ENCODE results near the gene PBX4. TPM values are rescaled to one million over a fixed set of nuclear protein-coding genes. Genes with fewer than 3 reads are reported as not detected.

PBX4 gene
- total RNA-seq, 4 donors from 2014 or later, result 1.3 to 2.8 (median 1.6) TPM; not detected in 1

GRCh38 chr19:19580418-19580817, 38.1 kb downstream of the PBX4 start:
- Histone ChIP-seq H3K9me3 (no peaks in the 10 kb centered on the region), H3K27me3 (no peaks in the 10 kb centered on the region), H3K36me3 (no peaks in the 10 kb centered on the region), H3K27ac (no peak overlapping the region), H3K4me3 (no peak overlapping the region), H3K4me1 (no peaks in the 10 kb centered on the region)
- TF ChIP-seq POLR2A (IDR thresholded peaks at IDR 0.05), result no peak
- TF ChIP-seq CTCF (IDR thresholded peaks at IDR 0.05), result no peak
- intact Hi-C loops (cut with DNase I; ENCODE audit: low total_unique reads), result no loop called here
- no peak for DNase-seq

DNA sequence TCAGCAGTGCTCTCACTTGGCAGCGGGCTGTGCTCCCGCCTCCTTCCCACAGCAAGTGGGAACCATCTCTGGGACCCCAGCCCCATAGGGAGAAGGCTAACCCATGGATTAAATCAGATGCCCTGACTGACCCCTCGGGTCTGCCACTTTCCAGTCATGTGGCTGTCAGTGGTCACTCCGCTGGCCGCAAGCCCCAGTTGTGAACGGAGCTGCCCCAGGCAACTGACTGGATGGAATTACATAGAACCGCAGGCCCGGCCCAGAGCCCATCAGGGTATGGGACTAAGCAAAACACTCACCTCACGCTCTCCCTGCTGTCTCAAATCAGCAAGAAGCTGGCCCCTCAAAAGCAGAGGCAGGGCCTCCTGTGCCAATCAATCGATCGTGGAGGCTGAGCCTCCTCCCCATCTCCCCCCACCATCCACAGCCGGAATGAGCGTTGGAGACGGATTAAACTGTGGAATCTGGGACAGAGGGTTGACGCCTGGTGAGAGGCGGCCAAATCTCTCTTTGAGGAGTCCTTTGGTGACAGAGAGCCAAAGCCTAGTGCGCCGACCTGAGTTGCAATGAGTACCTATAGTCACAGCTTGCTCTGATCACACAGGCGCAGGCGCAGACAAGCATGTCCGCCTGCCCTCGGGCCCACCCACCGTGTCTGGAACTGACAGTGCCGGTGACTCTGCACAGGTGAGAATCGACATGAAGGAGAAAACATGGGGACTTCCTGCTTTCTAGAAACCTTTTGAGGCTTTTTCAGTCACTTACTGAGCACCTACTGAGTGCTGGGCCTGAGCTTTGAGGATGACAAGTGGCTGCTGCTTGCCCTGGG, 38.7 kb downstream of the PBX4 start:
- no peaks in the 10 kb centered on the region for H3K4me1 ChIP-seq
- intact Hi-C loops (cut with DNase I; ENCODE audit: low total_unique reads), result no loop called here
- no peaks in the 10 kb centered on the region for H3K36me3 ChIP-seq
- TF ChIP-seq CTCF (IDR thresholded peaks at IDR 0.05) (no peak), POLR2A (IDR thresholded peaks at IDR 0.05) (no peak)
- H3K27ac ChIP-seq, result no peak overlapping the region
- H3K9me3 ChIP-seq, result no peaks in the 10 kb centered on the region
- no peak for DNase-seq
- no peak overlapping the region for H3K4me3 ChIP-seq
- no peaks in the 10 kb centered on the region for H3K27me3 ChIP-seq

- H3K27me3 ChIP-seq, result no peaks in the 10 kb centered on the region
- intact Hi-C loops (cut with DNase I; ENCODE audit: low total_unique reads), result no loop called here
- TF ChIP-seq POLR2A (IDR thresholded peaks at IDR 0.05) (no peak), CTCF (IDR thresholded peaks at IDR 0.05) (no peak)
Observed at GRCh38 chr19:19578252-19578651, 40.2 kb downstream of the PBX4 start.

GRCh38 chr19:19575411-19575810, 43.1 kb downstream of the PBX4 start:
- Histone ChIP-seq H3K4me3 (no peak overlapping the region), H3K36me3 (no peaks in the 10 kb centered on the region), H3K9me3 (no peaks in the 10 kb centered on the region), H3K27ac (no peak overlapping the region), H3K27me3 (no peaks in the 10 kb centered on the region), H3K4me1 (no peaks in the 10 kb centered on the region)
- no peak for DNase-seq
- intact Hi-C loops (cut with DNase I; ENCODE audit: low total_unique reads), result no loop called here
- TF ChIP-seq POLR2A (IDR thresholded peaks at IDR 0.05) (no peak), CTCF (IDR thresholded peaks at IDR 0.05) (no peak)

More at GRCh38 chr19:19578252-19578651, 40.2 kb downstream of the PBX4 start:
- Histone ChIP-seq H3K4me1 (no peaks in the 10 kb centered on the region), H3K27ac (no peak overlapping the region), H3K36me3 (no peaks in the 10 kb centered on the region), H3K9me3 (no peaks in the 10 kb centered on the region), H3K4me3 (no peak overlapping the region)
- DNase-seq, result no peak

DNA sequence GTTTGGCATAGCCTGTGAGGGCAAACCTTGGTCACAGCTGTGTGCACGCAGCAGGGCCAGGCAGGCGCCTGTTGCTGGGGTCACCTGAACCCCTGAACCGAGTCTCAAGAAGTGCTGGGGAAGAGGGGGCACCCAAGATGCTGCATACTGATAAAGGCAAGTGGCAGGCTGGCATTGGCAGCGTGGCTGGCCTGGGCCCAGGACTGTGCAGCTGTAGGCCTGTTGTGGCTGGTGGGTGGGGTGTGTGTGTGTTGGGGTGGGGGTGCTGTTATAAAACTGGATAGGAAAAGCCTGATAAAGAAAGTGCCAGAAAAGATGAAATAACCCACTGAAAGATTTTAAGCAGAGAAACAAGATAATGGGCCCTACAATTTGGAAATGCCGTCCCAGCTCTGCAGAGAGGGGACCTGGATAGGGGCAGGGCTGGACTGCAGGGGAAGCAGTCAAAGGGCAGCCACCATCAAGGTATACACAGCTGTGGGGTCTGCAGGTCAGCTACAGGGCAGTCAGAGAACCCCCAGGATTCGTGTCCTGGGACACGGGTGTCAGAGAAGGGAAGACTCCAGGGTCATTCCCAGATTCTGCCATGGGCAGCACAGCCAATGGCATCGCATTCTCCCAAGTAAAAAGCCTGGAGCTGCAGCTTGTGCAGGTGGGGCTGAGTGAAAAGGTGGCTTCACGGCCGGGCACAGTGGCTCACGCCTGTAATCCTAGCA, 47.3 kb downstream of the PBX4 start:
- Histone ChIP-seq H3K27ac (no peak overlapping the region), H3K4me1 (no peaks in the 10 kb centered on the region), H3K4me3 (no peak overlapping the region), H3K9me3 (no peaks in the 10 kb centered on the region), H3K36me3 (no peaks in the 10 kb centered on the region), H3K27me3 (no peaks in the 10 kb centered on the region)
- TF ChIP-seq CTCF (IDR thresholded peaks at IDR 0.05) (no peak), POLR2A (IDR thresholded peaks at IDR 0.05) (no peak)
- intact Hi-C loops (cut with DNase I; ENCODE audit: low total_unique reads), result no loop called here
- DNase-seq, result no peak

Data from uterus (tissue), 4 donors.